CD4-positive, alpha-beta memory T cell (primary cell): ENCODE data around the gene FARP2. TPM values are rescaled to one million over a fixed set of nuclear protein-coding genes. Genes with fewer than 3 reads are reported as not detected.
A peak's percentile ranks its signal among the peaks of the same experiment; 100 is the strongest.

Experiments
- CTCF ChIA-PET: fragments of 350-600 bp; sonication (Branson Sonifier 250); formaldehyde crosslinking; loops from one replicate; lab custom pipeline; 2021; ENCODE audit warnings: inconsistent platforms; ENCODE audit not compliant: partially characterized antibody; lab: Charles Lee
- POLR2A ChIA-PET: fragments of 350-600 bp; sonication (Branson Sonifier 250); formaldehyde crosslinking; loops from one replicate; lab custom pipeline; 2021; ENCODE audit not compliant: partially characterized antibody; lab: Charles Lee
- DNase-seq, 5 donors: peaks; one replicate each; pipeline versions ENCODE4 v3.0.0 to v3.0.0-alpha.2; 2020 to 2022; ENCODE audit warnings: mixed read lengths in 1 of 5
- H3K27ac ChIP-seq: one replicate; pipeline ENCODE4 v1.7.0; 2013; ENCODE audit warnings: low read depth, low read length
- H3K27me3 ChIP-seq: 2 replicates; pipeline ENCODE4 v1.7.0; 2013; ENCODE audit warnings: mild to moderate bottlenecking, low read length, moderate library complexity; ENCODE audit not compliant: insufficient read depth
- H3K36me3 ChIP-seq: 2 replicates; pipeline ENCODE4 v1.7.0; 2013; ENCODE audit warnings: mild to moderate bottlenecking, low read length, moderate library complexity; ENCODE audit not compliant: insufficient read depth
- H3K4me1 ChIP-seq: 2 replicates; pipeline ENCODE4 v1.7.0; 2013; ENCODE audit warnings: mild to moderate bottlenecking, low read length, moderate library complexity; ENCODE audit not compliant: insufficient read depth
- H3K4me3 ChIP-seq, 2 donors: one replicate each; pipeline ENCODE4 v1.7.0; 2013; ENCODE audit warnings: low read length in 2 of 2, mild to moderate bottlenecking in 1 of 2
- H3K9me3 ChIP-seq, 2 donors: one replicate each; pipeline ENCODE4 v1.7.0; 2013; ENCODE audit warnings: low read length in 2 of 2, control low read depth in 1 of 2; ENCODE audit not compliant: control insufficient read depth in 1 of 2
- H3K27ac Mint-ChIP-seq, 7 donors: one replicate each; pipeline ENCODE4 v1.8.0; 2020 to 2021; ENCODE audit warnings: mixed read lengths in 7 of 7, mild to moderate bottlenecking in 6 of 7, inconsistent platforms in 3 of 7, moderate library complexity in 3 of 7
- H3K27me3 Mint-ChIP-seq, 2 donors: one replicate each; pipeline ENCODE4 v1.8.0; 2020 to 2021; ENCODE audit warnings: mixed read lengths in 2 of 2
- H3K36me3 Mint-ChIP-seq, 2 donors: one replicate each; pipeline ENCODE4 v1.8.0; 2020 to 2021; ENCODE audit warnings: mixed read lengths in 2 of 2, inconsistent platforms in 1 of 2, mild to moderate bottlenecking in 1 of 2
- H3K4me1 Mint-ChIP-seq, 4 donors: one replicate each; pipeline ENCODE4 v1.8.0; 2020 to 2021; ENCODE audit warnings: mixed read lengths in 4 of 4, mild to moderate bottlenecking in 1 of 4
- H3K4me3 Mint-ChIP-seq, 8 donors: one replicate each; pipeline ENCODE4 v1.8.0; 2020 to 2021; ENCODE audit warnings: mixed read lengths in 8 of 8, mild to moderate bottlenecking in 7 of 8, moderate library complexity in 6 of 8, inconsistent platforms in 3 of 8
- H3K9me3 Mint-ChIP-seq, 8 donors: one replicate each; pipeline ENCODE4 v1.8.0; 2020 to 2021; ENCODE audit warnings: mixed read lengths in 8 of 8, mild to moderate bottlenecking in 5 of 8, inconsistent platforms in 3 of 8, moderate library complexity in 1 of 8
- intact Hi-C: fragments of 100-400 bp; cut with micrococcal nuclease; formaldehyde crosslinking; loops from one replicate; pipeline ENCODE4 v1.15.1; 2023
- polyA plus RNA-seq, 2 donors: library from polyadenylated mRNA; unstranded; fragments of 300-500 nt; fragmentation: Illumina TruSeq; gene quantifications; one replicate each; pipeline ENCODE4 v1.2.3, GENCODE V29; 2021
- total RNA-seq, 2 experiments: library from RNA; stranded (reverse); gene quantifications; one replicate each; pipeline ENCODE4 v1.2.3, GENCODE V29; 2021

The FARP2 gene
- total and polyA plus RNA-seq, 4 experiments from 2014 or later, result 3.9 to 21.8 (median 11.4) TPM

DNA sequence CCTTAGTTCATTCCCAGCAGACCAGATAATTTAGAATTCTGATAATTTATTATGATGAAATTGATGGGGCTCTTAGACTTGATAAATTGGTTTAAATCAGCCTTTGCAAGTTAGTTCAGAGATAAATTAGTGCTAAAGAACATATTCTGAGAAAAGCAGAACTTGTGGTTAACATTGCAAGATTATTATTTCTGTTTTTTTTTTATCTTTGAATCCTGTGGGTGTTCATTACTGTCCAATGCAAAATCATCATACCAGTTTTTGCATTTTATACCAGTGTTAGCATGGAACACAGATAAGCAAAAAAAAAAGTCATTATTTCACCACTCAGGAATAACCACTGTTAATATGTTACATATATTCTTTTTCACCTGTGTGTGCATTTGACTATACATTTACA lies 31.3 kb upstream of the FARP2 start:
- CTCF ChIA-PET, result interaction anchor here (1.6 kb wide), 1 partner anchor 10 kb away, joined by 4 read pairs; no protein-coding TSS in a partner anchor
- Histone ChIP-seq H3K4me1 (peaks cover 46% of the 10 kb centered on the region), H3K9me3 (no peaks in the 10 kb centered on the region), H3K4me3 (no peak overlapping the region), H3K27ac (no peak overlapping the region), H3K27me3 (no peaks in the 10 kb centered on the region), H3K36me3 (peaks cover 33% of the 10 kb centered on the region)
- Mint-ChIP-seq H3K36me3 (peaks cover 25 to 66% of the 10 kb centered on the region in 2 donors), H3K27ac (peak overlapping the region in 2 of 7 donors; percentile 42 to 74), H3K4me3 (no peak overlapping the region), H3K27me3 (no peaks in the 10 kb centered on the region), H3K9me3 (no peaks in the 10 kb centered on the region), H3K4me1 (peaks cover 27 to 62% (median 45%) of the 10 kb centered on the region in 4 donors)
- intact Hi-C loops, result no loop called here
- DNase-seq, result no peak
- POLR2A ChIA-PET, result no interaction called here

DNA sequence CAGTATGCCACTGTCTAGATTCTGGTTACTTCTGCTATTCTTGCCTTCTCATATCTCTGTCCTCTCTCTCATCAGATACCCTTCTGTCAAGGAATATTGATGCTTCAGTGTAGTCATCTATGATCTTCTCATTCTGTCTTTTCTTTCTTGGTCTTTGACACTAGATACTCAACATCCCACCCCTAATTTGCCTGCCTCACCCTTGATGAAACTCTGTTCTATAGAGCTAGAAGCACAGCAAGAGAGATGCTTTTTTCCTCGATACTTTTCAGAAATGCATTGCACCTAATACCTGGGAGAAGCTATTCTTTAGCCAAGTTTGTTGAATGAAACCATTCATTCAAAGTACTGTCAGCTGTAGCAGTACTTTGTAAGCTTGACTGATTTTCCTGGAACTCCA lies 30.8 kb upstream of the FARP2 start:
- Histone ChIP-seq H3K4me1 (peaks cover 41% of the 10 kb centered on the region), H3K27ac (no peak overlapping the region), H3K36me3 (peaks cover 33% of the 10 kb centered on the region), H3K4me3 (no peak overlapping the region), H3K9me3 (no peaks in the 10 kb centered on the region), H3K27me3 (no peaks in the 10 kb centered on the region)
- no peak for DNase-seq
- H3K36me3 Mint-ChIP-seq, result peaks cover 30 to 66% of the 10 kb centered on the region in 2 donors
- peaks cover 23 to 57% (median 40%) of the 10 kb centered on the region in 4 donors for H3K4me1 Mint-ChIP-seq
- H3K9me3 Mint-ChIP-seq, result no peaks in the 10 kb centered on the region
- intact Hi-C loops, result no loop called here
- no peaks in the 10 kb centered on the region for H3K27me3 Mint-ChIP-seq
- H3K4me3 Mint-ChIP-seq, result no peak overlapping the region
- ChIA-PET CTCF (no interaction called here), POLR2A (no interaction called here)
- H3K27ac Mint-ChIP-seq, result peak overlapping the region in 1 of 7 donors; percentile 16

- Histone ChIP-seq H3K4me3 (no peak overlapping the region), H3K36me3 (peaks cover 29% of the 10 kb centered on the region), H3K27me3 (no peaks in the 10 kb centered on the region), H3K9me3 (no peaks in the 10 kb centered on the region), H3K27ac (no peak overlapping the region), H3K4me1 (peaks cover 3% of the 10 kb centered on the region)
- Mint-ChIP-seq H3K36me3 (peaks cover 40 to 74% of the 10 kb centered on the region in 2 donors), H3K4me3 (no peak overlapping the region), H3K4me1 (peaks cover 9 to 27% (median 17%) of the 10 kb centered on the region in 4 donors), H3K27me3 (no peaks in the 10 kb centered on the region), H3K9me3 (no peaks in the 10 kb centered on the region), H3K27ac (peak overlapping the region in 2 of 7 donors; percentile 3 to 18)
- no peak for DNase-seq
- intact Hi-C loops, result no loop called here
- CTCF ChIA-PET, result no interaction called here
- POLR2A ChIA-PET, result interaction anchor here (0.7 to 1.1 kb wide), 2 partner anchors 14 to 15 kb away, joined by 3 read pairs; partner anchors contain the start of gene HDLBP
These were observed 26.1 kb upstream of the FARP2 start for GRCh38 chr2:241329669-241330615.

- H3K4me1 ChIP-seq, result no peaks in the 10 kb centered on the region
- H3K4me1 Mint-ChIP-seq, result peaks cover 5 to 22% (median 13%) of the 10 kb centered on the region in 4 donors
- peaks cover 37 to 76% of the 10 kb centered on the region in 2 donors for H3K36me3 Mint-ChIP-seq
- DNase-seq, result no peak
- H3K27ac Mint-ChIP-seq, result no peak overlapping the region
- no peak overlapping the region for H3K27ac ChIP-seq
- H3K36me3 ChIP-seq, result peaks cover 29% of the 10 kb centered on the region
- H3K4me3 Mint-ChIP-seq, result no peak overlapping the region
- no peaks in the 10 kb centered on the region for H3K27me3 Mint-ChIP-seq
- POLR2A ChIA-PET, result interaction anchor here (0.7 to 1.1 kb wide), 2 partner anchors 14 to 16 kb away, joined by 3 read pairs; partner anchors contain the start of gene HDLBP
- no peaks in the 10 kb centered on the region for H3K9me3 Mint-ChIP-seq
- H3K27me3 ChIP-seq, result no peaks in the 10 kb centered on the region
- intact Hi-C loops, result no loop called here
- H3K4me3 ChIP-seq, result no peak overlapping the region
- CTCF ChIA-PET, result no interaction called here
- H3K9me3 ChIP-seq, result no peaks in the 10 kb centered on the region
These were observed 25.5 kb upstream of the FARP2 start for GRCh38 chr2:241330616-241330981.

DNA sequence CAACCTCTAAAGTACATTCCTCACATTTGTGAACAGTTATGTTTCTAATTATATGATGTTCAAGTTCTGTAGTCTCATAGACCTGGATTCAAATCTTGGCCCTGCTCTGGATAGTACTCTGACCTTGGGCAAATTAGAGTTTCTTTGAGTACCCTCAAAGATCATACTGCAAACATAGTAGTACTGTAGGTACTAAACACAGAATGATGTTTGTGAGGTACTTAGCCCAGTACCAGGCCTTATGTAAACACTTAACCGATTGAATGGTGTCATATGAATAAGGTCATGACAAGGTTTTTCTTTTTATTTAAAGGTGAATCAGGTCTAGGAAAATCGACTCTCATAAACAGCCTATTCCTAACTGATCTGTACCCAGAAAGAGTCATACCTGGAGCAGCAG lies 21.3 kb upstream of the FARP2 start:
- Mint-ChIP-seq H3K9me3 (no peaks in the 10 kb centered on the region), H3K27me3 (no peaks in the 10 kb centered on the region), H3K36me3 (peaks cover 38 to 82% of the 10 kb centered on the region in 2 donors), H3K4me3 (no peak overlapping the region), H3K27ac (peak overlapping the region in 1 of 7 donors; percentile 35), H3K4me1 (peaks cover 10 to 19% (median 15%) of the 10 kb centered on the region in 4 donors)
- Histone ChIP-seq H3K4me3 (no peak overlapping the region), H3K27me3 (no peaks in the 10 kb centered on the region), H3K4me1 (peaks cover 7% of the 10 kb centered on the region), H3K27ac (no peak overlapping the region), H3K9me3 (no peaks in the 10 kb centered on the region), H3K36me3 (peaks cover 22% of the 10 kb centered on the region)
- no peak for DNase-seq
- ChIA-PET CTCF (no interaction called here), POLR2A (no interaction called here)
- intact Hi-C loops, result no loop called here

DNA sequence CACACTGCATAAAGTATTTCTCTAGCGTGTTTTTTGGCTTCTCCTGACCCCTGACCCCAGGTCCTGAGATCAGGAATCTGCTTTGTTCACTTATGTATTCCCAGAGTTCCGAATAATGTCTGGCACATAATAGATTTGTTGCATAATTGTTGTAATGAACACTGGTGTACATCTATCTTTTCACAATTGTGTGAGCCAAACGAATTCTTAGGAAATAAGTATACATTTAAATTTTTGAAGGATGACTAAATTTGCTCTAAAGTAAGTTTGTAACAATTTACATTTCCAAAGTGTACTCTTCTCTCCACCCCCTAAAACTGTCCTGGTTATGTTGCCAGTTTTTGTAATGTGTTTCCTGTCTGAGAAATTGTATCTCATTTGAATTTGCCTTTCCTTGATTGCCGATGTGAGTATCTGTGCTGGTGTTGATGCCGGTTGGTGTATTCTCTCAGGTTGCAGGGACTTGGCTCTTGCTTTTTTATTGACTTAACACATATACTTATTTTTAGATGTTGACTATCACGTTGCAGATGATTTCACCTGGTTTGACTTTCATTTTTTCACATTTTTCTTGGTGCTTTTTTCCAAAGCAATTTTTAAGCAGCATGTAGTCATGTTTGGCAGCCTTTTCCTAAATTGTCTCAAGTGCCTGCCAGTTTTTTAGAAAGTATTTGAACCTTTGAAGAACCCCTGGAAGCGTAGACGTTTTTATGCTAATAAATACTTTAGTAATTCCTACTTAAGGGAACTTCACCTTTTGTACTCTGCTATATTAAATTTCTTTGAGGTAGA lies 16.1 kb upstream of the FARP2 start:
- intact Hi-C loops, result no loop called here
- peaks cover 16% of the 10 kb centered on the region for H3K4me1 ChIP-seq
- ChIA-PET POLR2A (interaction anchor here (0.7 kb wide), 1 partner anchor 24 kb away, joined by 3 read pairs; the partner anchor contains the start of gene SEPTIN2), CTCF (no interaction called here)
- Mint-ChIP-seq H3K27me3 (no peaks in the 10 kb centered on the region), H3K4me1 (peaks cover 20 to 27% (median 22%) of the 10 kb centered on the region in 4 donors), H3K9me3 (no peaks in the 10 kb centered on the region), H3K36me3 (peaks cover 49 to 81% of the 10 kb centered on the region in 2 donors), H3K27ac (peak overlapping the region in 6 of 7 donors; percentile 8 to 73 (median 48)), H3K4me3 (no peak overlapping the region)
- peaks cover 57% of the 10 kb centered on the region for H3K36me3 ChIP-seq
- H3K9me3 ChIP-seq, result no peaks in the 10 kb centered on the region
- H3K4me3 ChIP-seq, result no peak overlapping the region
- no peak overlapping the region for H3K27ac ChIP-seq
- no peak for DNase-seq
- no peaks in the 10 kb centered on the region for H3K27me3 ChIP-seq
